NCI-H1417 treated with DMSO at 0.1 percent for 48 hours (cell line): ENCODE results near the gene CTSW.

Experiments used
- DNase-seq: peaks from one replicate; lab custom pipeline; 2025; lab: John Stamatoyannopoulos, UW

The CTSW gene

GRCh38 chr11:65856689-65857499 is 22.7 kb upstream of the CTSW start:
- DNase-seq: no peak

GRCh38 chr11:65857500-65857852 is 22.2 kb upstream of the CTSW start:
- no peak for DNase-seq

- DNase-seq: peak; percentile 92
Observed at GRCh38 chr11:65857853-65858680, 21.6 kb upstream of the CTSW start, which contains the start of gene CFL1. Gene CFL1, minus strand, starts transcription at chr11:65858180. Its CDS starts 81 bp downstream, at chr11:65858099.

- no peak for DNase-seq
Observed at GRCh38 chr11:65858681-65859087, 21.0 kb upstream of the CTSW start.

- DNase-seq: peak; percentile 92
Observed at GRCh38 chr11:65859095-65859811, 20.4 kb upstream of the CTSW start.

GRCh38 chr11:65859812-65860277 is 19.8 kb upstream of the CTSW start:
- DNase-seq: no peak

- DNase-seq: peak; percentile 90
Observed at GRCh38 chr11:65860278-65861164, 19.1 kb upstream of the CTSW start, which contains the start of gene MUS81. Gene MUS81, plus strand, starts transcription at chr11:65860433. Its CDS starts 321 bp downstream, at chr11:65860754.

GRCh38 chr11:65861165-65861505 is 18.5 kb upstream of the CTSW start:
- no peak for DNase-seq

GRCh38 chr11:65861533-65862183 is 18.0 kb upstream of the CTSW start:
- no peak for DNase-seq

GRCh38 chr11:65862191-65862735 is 17.4 kb upstream of the CTSW start:
- DNase-seq: no peak

GRCh38 chr11:65862941-65863888 is 16.4 kb upstream of the CTSW start:
- no peak for DNase-seq

GRCh38 chr11:65863889-65864705 is 15.5 kb upstream of the CTSW start:
- DNase-seq: no peak

GRCh38 chr11:65864706-65865471 is 14.7 kb upstream of the CTSW start:
- no peak for DNase-seq

- DNase-seq: no peak
Observed at GRCh38 chr11:65865550-65866172, 14.0 kb upstream of the CTSW start.

GRCh38 chr11:65866509-65867283 is 12.9 kb upstream of the CTSW start:
- no peak for DNase-seq

GRCh38 chr11:65867284-65868071 is 12.2 kb upstream of the CTSW start:
- DNase-seq: no peak
